Transverse colon (tissue), 4 donors: Measurements from ENCODE around the gene LAD1. TPM values are rescaled to one million over a fixed set of nuclear protein-coding genes. Genes with fewer than 3 reads are reported as not detected.

ENCODE experiments used
- DNase-seq: peaks from one replicate; pipeline ENCODE4 v3.0.0-alpha.2; 2019
- H3K27ac ChIP-seq, 4 donors: fragments of 200-600 bp; sonication (generic); 2 replicates each; pipeline ENCODE4 v1.5.1; 2016 to 2018; ENCODE audit warnings: inconsistent platforms in 4 of 4
- H3K27me3 ChIP-seq: fragments of 200-600 bp; sonication (generic); 2 replicates; pipeline ENCODE4 v1.5.1; 2017; ENCODE audit warnings: inconsistent platforms
- H3K36me3 ChIP-seq, 4 donors: fragments of 200-600 bp; sonication (generic); 2 replicates each; pipeline ENCODE4 v1.5.1; 2017 to 2019; ENCODE audit warnings: inconsistent platforms in 4 of 4
- H3K4me1 ChIP-seq, 4 donors: fragments of 200-600 bp; sonication (generic); 2 replicates each; pipeline ENCODE4 v1.5.1; 2017 to 2020; ENCODE audit warnings: inconsistent platforms in 4 of 4
- H3K4me3 ChIP-seq, 4 donors: fragments of 200-600 bp; sonication (generic); 1 replicate in 1 of 4; 2 replicates in 3 of 4; pipeline versions ENCODE4 v1.5.1 to v1.6.1; 2017 to 2019; ENCODE audit warnings: inconsistent platforms in 4 of 4
- H3K9me3 ChIP-seq, 2 donors: fragments of 200-600 bp; sonication (generic); 2 replicates each; pipeline ENCODE4 v1.5.1; 2017 to 2019; ENCODE audit warnings: inconsistent platforms in 2 of 2
- EP300 ChIP-seq: sonication (generic); formaldehyde crosslinking; IDR thresholded peaks from one replicate; pipeline ENCODE4 v1.6.1; 2017; ENCODE audit warnings: antibody characterized with exemption, low read depth
- POLR2A ChIP-seq: fragments of 450-650 bp; IDR thresholded peaks from one replicate; pipeline ENCODE4 v1.6.1; 2016; ENCODE audit warnings: antibody characterized with exemption, mild to moderate bottlenecking, moderate library complexity
- POLR2AphosphoS5 ChIP-seq, 3 donors: sonication (generic); formaldehyde crosslinking; IDR thresholded peaks; one replicate each; pipeline ENCODE4 v1.6.1; 2016; ENCODE audit warnings: antibody characterized with exemption in 3 of 3
- WGBS, 2 donors: methylation state at CpG; one replicate each; pipeline ENCODE4 v1.1.5; 2018; ENCODE audit warnings: low coverage in 1 of 2; 5-methylcytosine and 5-hydroxymethylcytosine counted together
- in situ Hi-C, 4 donors: fragments of 200-750 bp; cut with MboI; loops; one replicate each; pipeline versions ENCODE4 v1.15.0 to v1.15.1; 2017; ENCODE audit warnings: low sequenced_read_pairs in 3 of 4, low pct_ligation_motif_present in 1 of 4, low pct_unique_long_range_greater_than_20kb in 1 of 4
- intact Hi-C: fragments of 100-400 bp; cut with DNase I; formaldehyde crosslinking; loops from one replicate; pipeline ENCODE4 v1.15.1; 2023; ENCODE audit warnings: low total_unique reads
- total RNA-seq, 4 donors: library from RNA; depleted of rRNA; stranded (reverse); fragments of >200 nt; gene quantifications; one replicate each; pipeline ENCODE4 v1.1.0, GENCODE V29; 2016
- TF ChIP-seq, protein P1 (sequence below), 5 experiments: fragments of 200-600 bp in 3 of 5; fragments of 450-650 bp in 2 of 5; sonication (generic) in 3 of 5; IDR thresholded peaks; 1 replicate in 2 of 5; 2 replicates in 3 of 5; pipeline ENCODE4 v1.5.1; 2016 to 2017; ENCODE audit warnings: antibody characterized with exemption in 5 of 5, inconsistent platforms in 3 of 5, mild to moderate bottlenecking in 2 of 5, moderate library complexity in 1 of 5

The LAD1 gene
- total RNA-seq, 4 donors from 2014 or later: 142 to 215 (median 177) TPM

DNA sequence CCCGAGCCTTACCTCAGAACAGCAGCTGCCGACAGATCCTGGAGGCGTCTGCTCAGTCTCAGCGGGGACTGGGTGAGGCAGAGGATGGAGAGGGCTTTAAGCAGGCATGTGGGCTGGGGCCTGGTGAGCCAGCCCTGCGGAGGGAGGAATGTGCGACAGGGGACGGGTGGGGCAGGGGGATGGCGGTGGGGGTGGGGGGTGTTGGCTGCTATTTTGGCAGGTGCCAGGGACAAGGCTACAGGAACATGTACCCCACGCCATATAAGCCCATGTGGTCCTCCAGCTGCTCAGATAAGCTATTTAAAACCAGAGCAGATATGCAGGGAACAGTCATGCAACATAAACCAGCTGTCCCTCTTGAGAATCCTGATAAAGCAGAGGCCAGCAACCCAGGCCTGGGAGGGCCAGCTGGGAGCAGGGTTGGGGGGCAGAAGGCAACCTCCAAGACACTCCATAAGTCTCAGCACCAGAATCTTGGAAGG is 21.5 kb downstream of the LAD1 start, which contains the start of gene TNNT2:
Gene TNNT2, minus strand, starts transcription at position 70 of the 482 bp plus-strand sequence. CDS start 4,426 bp downstream, outside the sequence.
- Histone ChIP-seq H3K9me3 (no peaks in the 10 kb centered on the region), H3K27me3 (peaks cover 32% of the 10 kb centered on the region), H3K4me3 (no peak within 1 kb of the TSS), H3K4me1 (no peaks in the 10 kb centered on the region), H3K36me3 (no peaks in the 10 kb centered on the region), H3K27ac (no peak within 1 kb of the TSS)
- no peak for DNase-seq
- TF ChIP-seq, protein P1, sequence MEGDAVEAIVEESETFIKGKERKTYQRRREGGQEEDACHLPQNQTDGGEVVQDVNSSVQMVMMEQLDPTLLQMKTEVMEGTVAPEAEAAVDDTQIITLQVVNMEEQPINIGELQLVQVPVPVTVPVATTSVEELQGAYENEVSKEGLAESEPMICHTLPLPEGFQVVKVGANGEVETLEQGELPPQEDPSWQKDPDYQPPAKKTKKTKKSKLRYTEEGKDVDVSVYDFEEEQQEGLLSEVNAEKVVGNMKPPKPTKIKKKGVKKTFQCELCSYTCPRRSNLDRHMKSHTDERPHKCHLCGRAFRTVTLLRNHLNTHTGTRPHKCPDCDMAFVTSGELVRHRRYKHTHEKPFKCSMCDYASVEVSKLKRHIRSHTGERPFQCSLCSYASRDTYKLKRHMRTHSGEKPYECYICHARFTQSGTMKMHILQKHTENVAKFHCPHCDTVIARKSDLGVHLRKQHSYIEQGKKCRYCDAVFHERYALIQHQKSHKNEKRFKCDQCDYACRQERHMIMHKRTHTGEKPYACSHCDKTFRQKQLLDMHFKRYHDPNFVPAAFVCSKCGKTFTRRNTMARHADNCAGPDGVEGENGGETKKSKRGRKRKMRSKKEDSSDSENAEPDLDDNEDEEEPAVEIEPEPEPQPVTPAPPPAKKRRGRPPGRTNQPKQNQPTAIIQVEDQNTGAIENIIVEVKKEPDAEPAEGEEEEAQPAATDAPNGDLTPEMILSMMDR (IDR thresholded peaks at IDR 0.05): no peak
- TF ChIP-seq EP300: no peak
- no peak for TF ChIP-seq POLR2AphosphoS5 (IDR thresholded peaks at IDR 0.05)
- no peak for TF ChIP-seq POLR2A
- WGBS, 2 donors: 30% methylated on average over 5 of the region's 9 CpGs; no CpG with 5 or more reads in 1 of the 2 donors
- in situ Hi-C loops: no loop called here
- intact Hi-C loops: no loop called here

DNA sequence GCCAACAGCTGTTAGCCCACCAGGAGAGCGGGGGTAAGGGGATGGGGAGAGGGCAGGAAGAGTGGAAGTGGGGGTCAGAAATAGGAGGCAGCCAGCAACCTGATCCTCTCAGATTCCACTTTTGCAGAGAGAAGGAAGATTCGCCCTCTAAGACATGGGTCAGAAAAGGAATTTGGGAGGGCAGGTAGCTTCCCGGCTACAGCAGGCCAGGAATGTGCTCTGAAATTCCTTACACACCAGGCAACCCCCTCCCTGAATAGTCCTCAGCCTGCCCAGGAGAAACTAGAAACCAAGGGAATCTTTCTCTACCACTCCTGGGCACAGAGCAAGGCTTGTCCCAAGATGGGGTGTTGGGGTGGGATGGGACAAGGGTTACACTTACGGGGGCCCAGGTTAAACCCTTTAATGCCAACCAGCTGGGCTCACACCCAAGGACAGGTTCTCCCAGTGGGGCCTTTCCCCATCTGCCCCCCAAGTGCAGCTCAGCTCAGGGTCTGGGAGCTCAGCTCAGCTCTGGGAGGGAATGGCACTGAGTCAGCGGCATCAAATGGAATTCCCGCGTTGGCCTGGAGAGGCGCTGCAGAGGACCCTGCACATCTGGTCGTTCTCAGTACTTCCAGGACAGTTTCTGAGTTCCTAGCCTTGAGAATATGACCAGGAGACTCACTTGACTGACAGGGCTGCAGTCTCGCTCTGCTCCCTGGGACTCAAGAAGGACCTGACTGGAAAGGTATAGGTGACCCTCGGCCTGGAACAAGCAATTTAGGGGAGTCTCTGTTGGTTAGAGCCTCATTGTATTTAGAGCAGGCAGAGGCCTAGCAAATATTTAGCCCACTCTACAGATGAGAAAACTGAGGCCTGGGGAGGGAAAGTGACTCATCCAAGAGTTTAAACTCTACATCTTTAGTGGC is 22.4 kb downstream of the LAD1 start:
- intact Hi-C loops (no loop called here), in situ Hi-C loops (no loop called here)
- DNase-seq: peak; percentile 47
- peaks cover 32% of the 10 kb centered on the region for H3K27me3 ChIP-seq
- no peaks in the 10 kb centered on the region for H3K9me3 ChIP-seq
- no peak overlapping the region for H3K27ac ChIP-seq
- WGBS, 2 donors: 42 to 44% methylated on average over 2 to 11 of the region's 11 CpGs
- no peaks in the 10 kb centered on the region for H3K36me3 ChIP-seq
- TF ChIP-seq POLR2AphosphoS5 (IDR thresholded peaks at IDR 0.05) (no peak), POLR2A (no peak)
- TF ChIP-seq, protein P1 (IDR thresholded peaks at IDR 0.05): peak; percentile 13 to 54 (median 47)
- no peaks in the 10 kb centered on the region for H3K4me1 ChIP-seq
- H3K4me3 ChIP-seq: no peak overlapping the region

DNA sequence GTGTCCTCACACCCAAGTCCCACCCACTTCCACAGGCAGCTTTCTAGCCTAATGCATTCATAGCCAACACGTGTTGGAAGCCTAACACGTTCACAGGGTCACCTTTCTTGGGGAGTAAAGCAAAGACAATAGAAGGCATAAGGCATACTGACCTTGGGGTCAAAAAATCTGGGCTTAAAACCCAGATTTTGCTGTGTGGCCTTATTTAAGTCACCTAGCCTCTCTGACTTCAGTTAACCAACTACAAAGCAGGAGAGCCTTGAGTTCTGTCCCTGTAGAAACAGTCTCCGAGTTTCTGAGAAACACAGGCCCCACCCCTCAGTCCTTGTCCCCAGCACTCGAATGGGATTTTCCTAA is 23.0 kb downstream of the LAD1 start:
- intact Hi-C loops: no loop called here
- in situ Hi-C loops: no loop called here

DNA sequence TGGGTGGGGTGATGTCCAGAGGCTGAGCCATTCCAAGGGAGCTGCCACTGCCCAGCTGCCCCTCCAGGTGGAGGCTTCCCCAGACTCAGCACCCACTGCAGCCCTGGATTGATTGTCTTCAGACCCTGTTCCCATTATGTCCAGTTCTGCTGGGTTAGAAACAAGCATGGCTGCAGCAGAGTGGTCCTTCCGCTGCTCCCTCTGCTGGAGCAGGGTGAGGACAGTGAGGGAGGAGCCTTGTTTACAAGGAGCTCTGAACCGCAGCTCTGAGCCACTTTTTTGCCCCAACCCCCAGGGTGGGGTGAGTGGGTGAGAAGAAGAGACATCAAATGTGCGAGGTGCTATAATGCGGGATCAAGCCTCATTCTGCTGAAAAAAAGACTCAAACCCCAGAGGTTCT is 24.0 kb downstream of the LAD1 start:
- H3K4me1 ChIP-seq: no peaks in the 10 kb centered on the region
- TF ChIP-seq, protein P1 (IDR thresholded peaks at IDR 0.05): no peak
- TF ChIP-seq POLR2AphosphoS5 (IDR thresholded peaks at IDR 0.05) (no peak), EP300 (no peak), POLR2A (no peak)
- in situ Hi-C loops: no loop called here

More for the DNA sequence above, 23.0 kb downstream of the LAD1 start:
- Histone ChIP-seq H3K27me3 (peaks cover 32% of the 10 kb centered on the region), H3K4me1 (no peaks in the 10 kb centered on the region), H3K4me3 (no peak overlapping the region), H3K9me3 (no peaks in the 10 kb centered on the region), H3K27ac (no peak overlapping the region), H3K36me3 (no peaks in the 10 kb centered on the region)
- DNase-seq: no peak
- no peak for TF ChIP-seq POLR2AphosphoS5 (IDR thresholded peaks at IDR 0.05)
- no peak for TF ChIP-seq POLR2A
- TF ChIP-seq, protein P1 (IDR thresholded peaks at IDR 0.05): no peak
- no peak for TF ChIP-seq EP300
- 40% methylated on average over 4 of the region's 4 CpGs; no CpG with 5 or more reads in 1 of the 2 donors for WGBS, 2 donors

More for the DNA sequence above, 24.0 kb downstream of the LAD1 start:
- no peaks in the 10 kb centered on the region for H3K36me3 ChIP-seq
- peaks cover 32% of the 10 kb centered on the region for H3K27me3 ChIP-seq
- intact Hi-C loops: no loop called here
- no peak overlapping the region for H3K4me3 ChIP-seq
- DNase-seq: no peak
- WGBS, 2 donors: 45% methylated on average over 4 of the region's 4 CpGs; no CpG with 5 or more reads in 1 of the 2 donors
- no peak overlapping the region for H3K27ac ChIP-seq
- no peaks in the 10 kb centered on the region for H3K9me3 ChIP-seq
